HG03520 (cell line): Measurements from ENCODE around the gene RPS15.
"Not testable (repeated sequence)": the region's sequence is repeated elsewhere in the genome, so short reads cannot be mapped to it uniquely, and the experiment has no call there.

Source experiments
- ATAC-seq: cut with Tn5 transposase; IDR thresholded peaks from one replicate; pipeline ENCODE4 v1.9.1; 2021; ENCODE audit warnings: mild to moderate bottlenecking, moderate library complexity; ENCODE audit not compliant: unreplicated experiment

The RPS15 gene

GRCh38 chr19:1467490-1468273, 29.5 kb downstream of the RPS15 start:
- no peak for ATAC-seq

GRCh38 chr19:1468274-1468820, 30.2 kb downstream of the RPS15 start:
- no peak for ATAC-seq

GRCh38 chr19:1468821-1469254, 30.6 kb downstream of the RPS15 start:
- no peak for ATAC-seq

- ATAC-seq, result no peak
Measured at GRCh38 chr19:1469255-1470054, 31.3 kb downstream of the RPS15 start.

DNA sequence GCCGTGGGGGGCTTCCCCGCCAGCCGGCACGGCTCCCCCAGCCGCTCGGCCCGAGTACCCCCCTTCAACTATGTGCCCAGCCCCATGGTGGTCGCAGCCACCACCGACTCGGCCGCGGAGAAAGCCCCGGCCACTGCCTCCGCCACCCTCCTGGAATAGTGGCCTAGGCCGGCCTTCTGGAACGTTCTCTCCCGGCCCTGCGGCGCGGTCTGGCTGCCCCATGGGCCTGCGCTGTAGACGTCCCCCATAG, 31.8 kb downstream of the RPS15 start:
- ATAC-seq, result no peak

- ATAC-seq, result no peak
Measured at GRCh38 chr19:1470305-1471009, 32.3 kb downstream of the RPS15 start.

DNA sequence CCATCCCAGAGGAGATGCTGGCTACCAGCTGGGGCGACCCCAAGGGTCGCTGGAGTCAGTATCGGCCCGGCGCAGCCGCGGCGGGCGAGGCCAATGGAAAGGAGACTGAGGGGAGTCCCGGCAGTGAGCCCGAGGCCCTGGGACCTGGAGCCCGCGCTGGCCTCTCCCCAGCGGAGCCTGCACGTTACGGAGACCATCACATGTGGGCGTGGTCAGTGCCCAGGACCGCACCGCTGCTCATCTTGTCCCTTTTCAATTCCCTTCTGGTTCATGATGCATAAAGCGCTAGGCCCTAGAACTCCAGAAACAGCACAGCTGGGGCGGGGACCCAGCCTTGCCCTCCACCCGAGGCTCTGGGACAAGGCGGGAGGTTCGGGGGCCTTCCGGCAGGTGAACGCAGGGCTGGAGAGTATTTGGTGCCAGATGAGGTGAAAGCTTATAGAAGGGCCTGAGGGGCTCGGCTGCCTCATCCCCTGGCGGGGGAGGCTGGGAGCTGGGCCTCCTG, 32.9 kb downstream of the RPS15 start:
- ATAC-seq, result no peak

DNA sequence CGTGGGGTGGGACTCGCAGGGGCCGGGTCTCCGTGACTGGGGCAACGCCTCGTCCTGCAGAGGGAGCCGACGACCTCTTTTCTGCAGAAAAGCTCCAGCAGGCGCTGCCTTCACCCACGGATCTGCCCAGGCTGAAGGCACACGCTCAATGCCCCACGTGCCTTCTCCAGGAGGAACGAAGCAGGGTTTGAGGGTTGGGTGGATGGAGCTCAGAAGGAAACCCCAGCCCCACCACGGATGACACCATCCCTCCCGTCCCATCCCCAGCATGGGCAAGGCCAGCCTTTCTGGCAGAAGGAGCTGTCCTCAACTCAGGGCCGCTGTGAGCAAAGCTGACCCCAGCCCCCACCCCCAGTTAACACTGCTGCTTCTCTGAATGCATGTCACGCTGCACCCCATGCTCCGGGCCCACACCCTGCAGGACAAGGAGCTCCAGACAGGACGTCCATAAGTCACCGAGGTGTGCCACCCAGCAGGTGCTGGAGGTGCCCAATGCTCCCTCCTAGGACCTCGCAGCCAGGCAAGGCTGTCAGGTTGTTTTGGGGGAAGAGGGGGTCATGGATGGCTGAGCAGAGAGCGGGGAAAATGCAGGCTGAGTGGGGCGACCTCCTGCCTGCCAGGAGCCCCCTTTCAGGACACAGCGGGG, 33.4 kb downstream of the RPS15 start:
- ATAC-seq, result no peak

- no peak for ATAC-seq
Measured at GRCh38 chr19:1472231-1473084, 34.3 kb downstream of the RPS15 start.

GRCh38 chr19:1473085-1473851, 35.1 kb downstream of the RPS15 start:
- ATAC-seq, result no peak

GRCh38 chr19:1474011-1474764, 36.0 kb downstream of the RPS15 start:
- no peak for ATAC-seq

DNA sequence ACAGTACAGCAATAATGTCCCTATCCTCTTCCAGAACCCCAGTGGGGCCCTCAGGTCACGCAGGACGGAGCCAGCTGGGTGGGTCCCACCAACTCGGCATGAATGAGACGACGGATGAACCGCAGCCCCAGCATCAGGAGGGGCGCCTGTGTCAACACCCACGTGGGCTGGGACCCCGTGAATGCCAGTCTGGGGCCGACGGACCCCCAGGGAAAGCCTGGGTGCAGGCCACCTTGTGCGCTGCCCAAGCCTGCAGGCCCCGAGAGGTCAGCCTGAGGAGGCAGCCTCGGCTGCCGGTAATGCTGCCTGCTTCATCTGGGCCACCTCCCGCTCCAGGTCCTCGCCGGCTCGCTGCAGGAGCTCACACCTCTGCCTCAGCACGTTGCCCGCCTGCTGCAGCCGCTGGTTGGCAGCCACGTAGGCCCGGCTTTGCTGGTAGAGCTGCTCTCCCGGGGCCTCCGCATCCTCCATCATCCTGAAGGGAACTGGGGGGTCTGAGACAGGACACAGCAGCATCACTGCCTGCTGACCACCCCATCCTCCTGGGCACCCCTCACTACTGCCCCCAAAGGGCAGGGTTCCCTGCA, 36.7 kb downstream of the RPS15 start:
- no peak for ATAC-seq

- ATAC-seq, result no peak
Measured at GRCh38 chr19:1475751-1476437, 37.7 kb downstream of the RPS15 start.

DNA sequence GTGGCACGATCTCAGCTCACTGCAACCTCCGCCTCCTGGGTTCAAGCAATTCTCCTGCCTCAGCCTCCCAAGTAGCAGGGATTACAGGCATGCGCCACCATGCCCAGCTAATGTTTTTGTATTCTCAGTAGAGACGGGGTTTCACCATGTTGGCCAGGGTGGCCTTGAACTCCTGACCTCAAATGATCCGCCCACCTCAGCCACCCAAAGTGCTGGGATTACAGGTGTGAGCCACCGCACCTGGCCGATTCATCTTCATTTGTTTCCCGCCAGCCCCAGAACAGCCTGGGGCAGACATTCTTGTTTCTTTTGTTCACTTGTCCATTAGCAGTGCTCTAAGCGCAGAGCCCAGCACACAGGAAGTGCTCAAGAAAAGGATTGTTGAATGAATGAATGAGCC, 38.9 kb downstream of the RPS15 start:
- not testable (repeated sequence) for ATAC-seq

- ATAC-seq, result peak; percentile 62
Measured at GRCh38 chr19:1478934-1479707, 40.9 kb downstream of the RPS15 start, which contains the start of gene C19orf25. Gene C19orf25, minus strand, starts transcription at chr19:1479215. Its CDS starts 312 bp downstream, at chr19:1478903.

GRCh38 chr19:1481224-1481892, 43.2 kb downstream of the RPS15 start:
- ATAC-seq, result no peak
